ENCODE data around the gene UBXN6. TPM values are rescaled to one million over a fixed set of nuclear protein-coding genes. Genes with fewer than 3 reads are reported as not detected.

The UBXN6 gene
- total RNA-seq, 2 donors from 2014 or later, result 82.7 to 199 TPM

- no peak for TF ChIP-seq CTCF (IDR thresholded peaks at IDR 0.05)
- no peak for TF ChIP-seq POLR2A (IDR thresholded peaks at IDR 0.05)
- TF ChIP-seq POLR2AphosphoS5 (IDR thresholded peaks at IDR 0.05), result no peak
- H3K27me3 ChIP-seq (replicated peaks; ENCODE audit: insufficient read depth), result no peaks in the 10 kb centered on the region
- no peaks in the 10 kb centered on the region for H3K4me1 ChIP-seq (replicated peaks)
- WGBS, result 93% methylated on average over 23 of the region's 23 CpGs
- no peak for DNase-seq (ENCODE audit: low spot score)
- no peaks in the 10 kb centered on the region for H3K9me3 ChIP-seq
- no peak overlapping the region for H3K4me3 ChIP-seq
- intact Hi-C loops (cut with DNase I), result loop anchor here (10.0 kb wide), 1 partner anchor 145 kb away; no protein-coding TSS in a partner anchor
- no peak overlapping the region for H3K27ac ChIP-seq
- H3K36me3 ChIP-seq, result no peaks in the 10 kb centered on the region
Measured at GRCh38 chr19:4409123-4409933, 48.3 kb downstream of the UBXN6 start.

- peaks cover 3% of the 10 kb centered on the region for H3K4me1 ChIP-seq (replicated peaks)
- H3K4me3 ChIP-seq, result no peak overlapping the region
- no peak for DNase-seq (ENCODE audit: low spot score)
- H3K27me3 ChIP-seq (replicated peaks; ENCODE audit: insufficient read depth), result no peaks in the 10 kb centered on the region
- H3K36me3 ChIP-seq, result no peaks in the 10 kb centered on the region
- H3K9me3 ChIP-seq, result no peaks in the 10 kb centered on the region
- WGBS, result 93% methylated on average over 7 of the region's 7 CpGs
- intact Hi-C loops (cut with DNase I), result loop anchor here (10.0 kb wide), 1 partner anchor 142 kb away; no protein-coding TSS in a partner anchor
- peak overlapping the region; percentile 16 to 59 for H3K27ac ChIP-seq
- TF ChIP-seq CTCF (IDR thresholded peaks at IDR 0.05) (no peak), POLR2AphosphoS5 (IDR thresholded peaks at IDR 0.05) (no peak), POLR2A (IDR thresholded peaks at IDR 0.05) (no peak)
Measured at GRCh38 chr19:4406626-4407025, 51.0 kb downstream of the UBXN6 start.

GRCh38 chr19:4405977-4406376, 51.6 kb downstream of the UBXN6 start:
- Histone ChIP-seq H3K4me3 (no peak overlapping the region), H3K9me3 (no peaks in the 10 kb centered on the region), H3K4me1 (replicated peaks) (peaks cover 9% of the 10 kb centered on the region), H3K27ac (peak overlapping the region in 1 of 2 donors; percentile 59), H3K36me3 (no peaks in the 10 kb centered on the region), H3K27me3 (replicated peaks; ENCODE audit: insufficient read depth) (no peaks in the 10 kb centered on the region)
- TF ChIP-seq POLR2AphosphoS5 (IDR thresholded peaks at IDR 0.05) (no peak), CTCF (IDR thresholded peaks at IDR 0.05) (no peak), POLR2A (IDR thresholded peaks at IDR 0.05) (no peak)
- no peak for DNase-seq (ENCODE audit: low spot score)
- intact Hi-C loops (cut with DNase I), result loop anchor here (10.0 kb wide), 1 partner anchor 141 kb away; no protein-coding TSS in a partner anchor
- WGBS, result 62% methylated on average over 8 of the region's 8 CpGs

- Histone ChIP-seq H3K36me3 (no peaks in the 10 kb centered on the region), H3K4me3 (peak overlapping the region; percentile 72 to 96), H3K27ac (peak overlapping the region; percentile 97), H3K4me1 (replicated peaks) (peaks cover 17% of the 10 kb centered on the region), H3K27me3 (replicated peaks; ENCODE audit: insufficient read depth) (no peaks in the 10 kb centered on the region), H3K9me3 (no peaks in the 10 kb centered on the region)
- DNase-seq (ENCODE audit: low spot score), result no peak
- intact Hi-C loops (cut with DNase I), result loop anchor here (5.0 to 10.0 kb wide), 3 partner anchors 54 to 138 kb away; partner anchors contain the start of genes MPND and UBXN6
- TF ChIP-seq CTCF (IDR thresholded peaks at IDR 0.05), result no peak
- 7% methylated on average over 32 of the region's 32 CpGs for WGBS
Measured at GRCh38 chr19:4403005-4403761, 54.4 kb downstream of the UBXN6 start.

All from prostate gland (tissue), 2 donors.